Activated naive CD4-positive, alpha-beta T cell treated with anti-CD3 and anti-CD28 coated beads, Interleukin-2, amount 50 U/mL, for 24 hours (primary cell): ENCODE measurements around the gene ASB15.
"Not testable (repeated sequence)": the region's sequence is repeated elsewhere in the genome, so short reads cannot be mapped to it uniquely, and the experiment has no call there.

ENCODE experiments used
- H3K27ac Mint-ChIP-seq: one replicate; pipeline ENCODE4 v1.8.0; 2021; ENCODE audit warnings: mild to moderate bottlenecking, mixed read lengths
- H3K27me3 Mint-ChIP-seq: one replicate; pipeline ENCODE4 v1.8.0; 2021; ENCODE audit warnings: mixed read lengths
- H3K36me3 Mint-ChIP-seq: one replicate; pipeline ENCODE4 v1.8.0; 2021; ENCODE audit warnings: mixed read lengths
- H3K4me1 Mint-ChIP-seq: one replicate; pipeline ENCODE4 v1.8.0; 2021; ENCODE audit warnings: mixed read lengths
- H3K4me3 Mint-ChIP-seq: one replicate; pipeline ENCODE4 v1.8.0; 2021; ENCODE audit warnings: mild to moderate bottlenecking, mixed read lengths
- H3K9me3 Mint-ChIP-seq: one replicate; pipeline ENCODE4 v1.8.0; 2021; ENCODE audit warnings: mixed read lengths

ASB15 gene

DNA sequence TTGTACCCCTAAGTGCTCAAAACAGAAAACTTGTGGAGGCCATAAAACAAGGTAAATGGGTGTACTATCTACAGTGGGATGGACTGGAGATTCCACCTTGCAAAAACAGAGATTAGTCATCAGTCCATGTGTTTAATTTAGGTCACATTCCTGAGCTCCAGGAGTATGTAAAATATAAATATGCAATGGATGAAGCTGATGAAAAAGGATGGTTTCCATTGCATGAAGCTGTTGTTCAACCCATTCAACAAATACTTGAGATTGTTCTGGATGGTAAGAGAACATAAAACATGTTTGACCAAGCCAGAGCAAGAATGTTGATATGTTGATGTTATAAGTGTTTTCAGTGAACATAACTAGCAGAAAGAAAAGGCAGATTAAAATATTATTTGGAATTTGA, 14.6 kb downstream of the ASB15 start:
- no peaks in the 10 kb centered on the region for H3K36me3 Mint-ChIP-seq

DNA sequence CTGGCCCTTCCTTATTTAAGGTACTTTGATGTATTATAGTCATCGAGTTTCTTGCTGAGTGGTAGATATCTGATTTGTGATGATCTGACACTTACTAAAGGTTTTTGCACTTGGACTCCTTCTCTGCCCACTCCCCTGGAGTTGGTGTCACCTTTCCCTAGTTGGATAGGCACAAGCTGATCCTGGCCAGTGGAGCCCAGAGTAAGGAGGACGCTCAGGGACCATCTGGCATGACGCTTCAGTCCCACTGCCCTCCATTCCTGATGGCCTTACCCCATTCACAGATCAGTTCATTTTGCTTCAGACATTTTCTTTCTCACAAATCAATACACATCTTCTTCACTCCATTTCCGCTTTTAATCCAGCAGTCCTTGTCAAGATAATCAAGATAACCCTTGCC, 20.1 kb downstream of the ASB15 start:
- Mint-ChIP-seq H3K4me1 (no peaks in the 10 kb centered on the region), H3K9me3 (no peaks in the 10 kb centered on the region), H3K27me3 (peaks cover 7% of the 10 kb centered on the region), H3K27ac (no peak overlapping the region), H3K36me3 (no peaks in the 10 kb centered on the region), H3K4me3 (no peak overlapping the region)

More for the DNA sequence above, 14.6 kb downstream of the ASB15 start:
- Mint-ChIP-seq H3K9me3 (no peaks in the 10 kb centered on the region), H3K4me3 (no peak overlapping the region), H3K27me3 (peaks cover 15% of the 10 kb centered on the region), H3K27ac (no peak overlapping the region), H3K4me1 (no peaks in the 10 kb centered on the region)

DNA sequence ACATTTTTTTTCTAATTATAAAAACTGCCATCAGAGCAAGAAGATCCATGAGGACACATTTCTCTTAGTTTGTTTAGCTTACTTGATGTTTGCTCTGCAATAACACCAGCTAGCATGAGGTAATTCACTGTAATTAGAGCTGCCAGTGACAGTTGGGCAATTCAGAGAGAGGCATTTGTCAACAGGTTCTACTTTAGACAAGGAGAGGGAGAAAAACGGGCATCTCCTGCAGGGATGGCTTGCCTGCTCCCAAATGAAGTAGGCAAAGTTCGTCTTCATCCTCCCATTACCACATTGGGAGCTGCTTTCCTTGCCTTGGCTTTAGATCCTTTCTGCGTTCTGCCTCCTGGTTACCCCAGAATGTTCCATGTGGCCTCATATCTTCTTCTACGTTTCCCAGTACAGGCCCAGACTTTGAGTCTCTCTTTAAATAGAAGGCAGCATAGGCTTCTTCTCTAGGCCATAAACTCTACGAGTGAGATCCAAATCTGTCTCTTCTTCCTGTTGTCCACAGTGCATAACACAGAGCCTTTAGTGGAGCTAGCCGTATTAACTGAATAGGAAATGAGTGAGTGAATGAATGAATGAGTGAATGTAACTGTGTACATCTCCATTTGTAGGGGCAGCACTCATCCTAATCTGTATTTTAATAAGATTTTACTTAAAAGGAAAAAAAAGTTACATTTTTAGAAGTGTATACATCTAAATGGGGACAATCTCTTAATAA, 21.2 kb downstream of the ASB15 start:
- no peak overlapping the region for H3K4me3 Mint-ChIP-seq
- no peaks in the 10 kb centered on the region for H3K4me1 Mint-ChIP-seq
- H3K9me3 Mint-ChIP-seq, result no peaks in the 10 kb centered on the region
- no peaks in the 10 kb centered on the region for H3K36me3 Mint-ChIP-seq
- H3K27me3 Mint-ChIP-seq, result peaks cover 7% of the 10 kb centered on the region
- H3K27ac Mint-ChIP-seq, result no peak overlapping the region

DNA sequence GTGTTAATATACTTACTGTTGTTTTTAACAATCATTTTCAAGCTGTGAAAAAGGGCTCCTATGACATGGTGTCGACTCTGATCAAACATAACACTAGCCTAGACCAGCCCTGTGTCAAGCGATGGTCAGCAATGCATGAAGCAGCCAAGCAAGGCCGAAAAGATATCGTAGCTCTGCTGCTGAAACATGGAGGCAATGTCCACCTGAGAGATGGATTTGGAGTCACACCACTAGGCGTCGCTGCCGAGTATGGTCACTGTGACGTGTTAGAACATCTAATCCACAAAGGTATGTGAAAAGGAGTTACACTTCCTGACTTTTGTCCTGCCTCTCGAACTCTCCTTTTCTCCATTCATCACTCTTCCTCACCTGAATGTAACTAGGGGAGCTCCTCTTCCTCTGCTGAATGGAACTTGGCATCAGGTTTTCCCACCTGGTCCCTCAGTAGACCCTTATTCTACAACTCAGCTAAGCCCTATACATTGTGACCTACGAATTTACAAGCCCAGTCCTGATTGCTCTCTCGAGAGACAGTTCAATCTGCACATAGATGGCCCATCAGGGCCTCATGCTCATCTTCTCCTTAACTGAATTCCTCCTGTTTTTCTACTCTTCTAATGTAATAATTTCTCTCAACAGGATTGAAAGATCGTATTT, 23.0 kb downstream of the ASB15 start:
- no peaks in the 10 kb centered on the region for H3K36me3 Mint-ChIP-seq
- no peaks in the 10 kb centered on the region for H3K4me1 Mint-ChIP-seq
- no peaks in the 10 kb centered on the region for H3K9me3 Mint-ChIP-seq
- H3K4me3 Mint-ChIP-seq, result no peak overlapping the region
- no peak overlapping the region for H3K27ac Mint-ChIP-seq
- peaks cover 5% of the 10 kb centered on the region for H3K27me3 Mint-ChIP-seq

DNA sequence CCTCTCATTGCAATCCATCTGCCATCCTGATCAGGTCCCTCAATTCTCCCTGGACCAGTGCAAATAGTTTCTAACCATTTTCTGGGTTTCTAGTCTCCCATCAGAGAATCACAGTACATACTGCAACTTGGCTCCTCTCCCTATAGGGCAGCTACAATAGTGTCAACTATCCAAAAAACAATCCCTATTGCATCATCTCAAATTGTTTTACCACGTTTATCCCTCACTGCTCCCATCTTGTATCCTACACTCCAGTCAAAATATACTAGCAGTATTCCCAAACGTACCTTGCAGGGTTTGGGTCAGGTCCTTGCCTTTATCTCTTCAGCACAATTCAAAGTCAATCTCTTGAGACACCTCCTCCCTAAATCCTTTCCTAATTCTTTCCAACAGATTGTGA, 23.6 kb downstream of the ASB15 start:
- no peak overlapping the region for H3K27ac Mint-ChIP-seq

DNA sequence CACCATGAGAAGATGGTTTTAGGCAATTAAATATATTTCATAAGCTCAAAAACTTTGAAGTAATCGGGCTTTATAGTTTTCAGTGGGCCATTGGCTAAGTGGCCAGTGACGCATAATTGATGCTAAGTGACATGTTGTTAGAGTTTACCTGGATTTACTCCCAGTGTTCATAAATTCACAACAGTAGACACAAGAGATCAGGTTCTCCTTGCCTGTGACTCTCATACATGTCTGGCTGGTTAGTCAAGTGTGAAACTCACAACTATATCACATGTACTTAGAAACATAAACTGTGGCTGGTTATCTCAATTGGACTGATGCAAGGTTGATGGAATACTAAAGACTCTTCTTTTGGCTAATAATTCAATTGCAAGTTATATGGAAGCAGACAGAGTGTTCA, 26.2 kb downstream of the ASB15 start:
- no peak overlapping the region for H3K4me3 Mint-ChIP-seq
- H3K27me3 Mint-ChIP-seq, result peaks cover 4% of the 10 kb centered on the region
- no peak overlapping the region for H3K27ac Mint-ChIP-seq
- H3K4me1 Mint-ChIP-seq, result no peaks in the 10 kb centered on the region
- H3K9me3 Mint-ChIP-seq, result no peaks in the 10 kb centered on the region
- no peaks in the 10 kb centered on the region for H3K36me3 Mint-ChIP-seq

More for the DNA sequence above, 23.6 kb downstream of the ASB15 start:
- H3K9me3 Mint-ChIP-seq, result no peaks in the 10 kb centered on the region
- no peaks in the 10 kb centered on the region for H3K36me3 Mint-ChIP-seq
- no peak overlapping the region for H3K4me3 Mint-ChIP-seq
- H3K4me1 Mint-ChIP-seq, result no peaks in the 10 kb centered on the region
- H3K27me3 Mint-ChIP-seq, result peaks cover 2% of the 10 kb centered on the region

DNA sequence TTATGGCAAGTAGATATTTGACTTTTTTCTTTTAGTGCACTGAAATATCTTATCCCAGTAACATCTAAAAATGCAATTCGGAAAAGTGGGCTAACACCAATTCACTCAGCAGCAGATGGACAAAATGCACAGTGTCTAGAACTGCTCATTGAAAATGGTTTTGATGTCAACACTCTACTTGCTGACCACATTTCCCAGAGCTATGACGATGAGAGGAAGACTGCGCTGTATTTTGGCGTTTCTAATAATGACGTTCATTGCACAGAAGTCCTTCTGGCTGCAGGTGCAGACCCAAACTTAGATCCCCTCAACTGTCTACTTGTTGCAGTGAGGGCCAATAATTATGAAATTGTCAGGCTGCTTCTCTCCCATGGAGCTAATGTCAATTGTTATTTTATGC, 27.2 kb downstream of the ASB15 start:
- Mint-ChIP-seq H3K4me1 (no peaks in the 10 kb centered on the region), H3K27me3 (peaks cover 4% of the 10 kb centered on the region), H3K4me3 (no peak overlapping the region), H3K9me3 (no peaks in the 10 kb centered on the region), H3K27ac (no peak overlapping the region), H3K36me3 (no peaks in the 10 kb centered on the region)

DNA sequence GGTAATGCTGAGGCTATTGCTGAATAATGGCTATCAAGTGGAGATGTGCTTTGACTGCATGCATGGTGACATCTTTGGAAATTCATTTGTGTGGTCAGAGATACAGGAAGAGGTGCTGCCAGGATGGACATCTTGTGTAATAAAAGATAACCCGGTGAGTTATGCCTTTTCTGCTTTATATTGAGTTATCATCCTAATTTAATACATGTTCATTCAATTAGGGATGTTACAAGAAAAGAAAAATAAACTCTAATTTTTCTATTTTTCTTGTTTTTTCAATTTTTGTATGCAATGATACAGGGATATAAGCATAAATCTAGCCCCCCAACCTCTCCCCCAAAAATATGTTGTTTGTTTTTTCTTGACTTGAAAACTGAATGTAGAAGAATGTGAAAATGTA, 27.7 kb downstream of the ASB15 start:
- no peaks in the 10 kb centered on the region for H3K36me3 Mint-ChIP-seq
- no peaks in the 10 kb centered on the region for H3K4me1 Mint-ChIP-seq
- no peak overlapping the region for H3K27ac Mint-ChIP-seq
- H3K9me3 Mint-ChIP-seq, result no peaks in the 10 kb centered on the region
- H3K4me3 Mint-ChIP-seq, result no peak overlapping the region
- H3K27me3 Mint-ChIP-seq, result peaks cover 4% of the 10 kb centered on the region

DNA sequence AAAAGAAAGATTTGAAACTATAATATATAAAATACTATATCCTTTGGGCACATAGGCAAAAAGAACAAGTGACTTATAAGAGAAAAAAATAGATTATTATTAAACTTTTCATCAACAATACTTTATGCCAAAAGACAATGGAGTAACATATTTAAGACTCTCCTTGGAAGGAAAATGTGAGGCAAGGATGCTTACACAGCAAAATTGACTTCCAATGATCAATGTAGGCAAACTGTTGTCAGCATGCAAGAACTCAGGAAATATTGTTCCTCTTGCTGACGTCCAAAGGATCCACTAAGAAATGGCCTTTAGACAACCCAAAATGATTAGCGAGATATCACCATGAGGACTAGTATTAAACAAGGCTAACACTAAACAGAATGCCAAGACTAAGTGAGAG, 31.2 kb downstream of the ASB15 start:
- no peaks in the 10 kb centered on the region for H3K9me3 Mint-ChIP-seq
- peaks cover 14% of the 10 kb centered on the region for H3K27me3 Mint-ChIP-seq
- no peak overlapping the region for H3K4me3 Mint-ChIP-seq
- H3K27ac Mint-ChIP-seq, result no peak overlapping the region
- H3K4me1 Mint-ChIP-seq, result no peaks in the 10 kb centered on the region
- H3K36me3 Mint-ChIP-seq, result no peaks in the 10 kb centered on the region

DNA sequence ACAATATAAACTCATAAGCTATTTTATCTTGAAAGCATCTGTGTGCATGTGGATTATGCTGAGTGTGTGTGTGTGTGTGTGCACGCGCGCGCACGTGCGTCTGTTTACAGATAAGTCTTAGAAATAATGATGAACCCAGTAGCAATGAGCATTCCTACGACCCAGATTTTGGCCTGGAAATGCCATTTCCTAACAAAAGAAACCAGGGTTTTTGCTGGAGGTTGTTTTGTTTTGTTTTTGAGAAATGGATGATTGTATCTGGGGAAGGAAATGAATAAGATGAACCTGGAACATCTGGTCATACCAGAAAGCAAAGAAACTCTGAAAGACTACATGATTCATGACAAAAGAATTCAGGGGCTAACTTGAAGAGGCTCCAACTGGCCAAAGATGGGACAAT, 31.9 kb downstream of the ASB15 start:
- Mint-ChIP-seq H3K27me3 (peaks cover 19% of the 10 kb centered on the region), H3K36me3 (no peaks in the 10 kb centered on the region), H3K9me3 (no peaks in the 10 kb centered on the region), H3K4me3 (no peak overlapping the region), H3K27ac (no peak overlapping the region), H3K4me1 (no peaks in the 10 kb centered on the region)

DNA sequence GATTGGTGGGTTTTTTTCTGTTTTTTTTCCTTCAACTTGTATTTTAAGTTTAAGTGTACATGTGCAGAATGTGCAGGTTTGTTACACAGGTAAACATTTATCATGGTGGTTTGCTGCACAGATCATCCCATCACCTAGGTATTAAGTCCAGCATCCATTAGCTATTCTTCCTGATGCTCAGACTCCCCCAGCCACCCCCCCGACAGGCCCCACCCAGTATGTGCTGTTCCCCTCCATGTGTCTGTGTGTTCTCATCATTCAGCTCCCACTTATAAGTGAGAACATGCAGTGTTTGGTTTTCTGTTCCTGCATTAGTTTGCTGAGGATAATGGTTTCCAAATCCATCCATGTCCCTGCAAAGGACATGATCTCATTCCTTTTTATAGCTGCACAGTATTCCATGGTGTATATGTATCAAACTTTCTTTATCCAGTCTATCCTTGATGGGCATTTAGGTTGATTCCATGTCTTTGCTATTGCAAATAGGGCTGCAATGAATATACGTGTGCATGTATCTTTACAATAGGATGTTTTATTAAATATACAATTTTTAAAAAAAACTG, 32.5 kb downstream of the ASB15 start:
- H3K9me3 Mint-ChIP-seq, H3K27ac Mint-ChIP-seq, H3K4me3 Mint-ChIP-seq, H3K36me3 Mint-ChIP-seq, H3K4me1 Mint-ChIP-seq: not testable (repeated sequence)
- peaks cover 19% of the 10 kb centered on the region for H3K27me3 Mint-ChIP-seq

DNA sequence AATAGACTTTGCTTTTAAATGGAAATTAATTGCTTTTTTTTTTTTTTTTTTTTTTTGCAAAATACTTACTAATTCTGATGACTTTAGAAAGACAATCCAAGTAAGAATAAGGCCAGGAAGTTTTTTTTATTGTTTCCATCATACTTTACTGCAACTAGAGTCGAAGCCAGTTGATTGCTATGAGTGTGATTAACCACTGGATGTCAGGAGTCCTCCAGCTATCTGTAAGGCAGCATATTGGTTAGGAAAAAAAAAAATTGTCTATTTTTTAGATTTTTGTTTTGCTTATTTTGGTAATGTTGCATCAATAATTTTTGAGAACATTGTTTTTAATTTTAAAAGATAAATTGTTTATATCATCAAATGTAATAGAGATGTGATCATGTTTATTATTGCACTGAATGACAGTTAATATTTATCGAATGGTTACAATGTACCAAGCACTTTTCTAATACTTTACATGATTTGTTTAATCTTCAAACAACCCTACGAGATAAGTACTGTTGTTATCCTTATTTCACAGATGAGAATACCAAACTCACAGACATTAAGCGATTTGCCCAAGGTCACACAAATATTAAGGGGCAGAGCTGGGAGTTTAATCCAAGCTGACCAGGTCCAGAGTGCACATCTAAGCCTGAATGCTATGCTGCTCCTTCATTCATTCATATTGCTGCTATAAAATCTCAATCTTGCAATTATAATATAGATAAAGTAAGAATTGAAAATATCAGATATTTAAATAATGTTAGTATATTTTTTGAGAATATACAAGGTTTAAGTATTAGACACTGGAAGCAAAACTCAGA, 34.1 kb downstream of the ASB15 start:
- Mint-ChIP-seq H3K27ac (no peak overlapping the region), H3K4me1 (no peaks in the 10 kb centered on the region), H3K4me3 (no peak overlapping the region), H3K9me3 (no peaks in the 10 kb centered on the region), H3K36me3 (no peaks in the 10 kb centered on the region), H3K27me3 (peaks cover 22% of the 10 kb centered on the region)

DNA sequence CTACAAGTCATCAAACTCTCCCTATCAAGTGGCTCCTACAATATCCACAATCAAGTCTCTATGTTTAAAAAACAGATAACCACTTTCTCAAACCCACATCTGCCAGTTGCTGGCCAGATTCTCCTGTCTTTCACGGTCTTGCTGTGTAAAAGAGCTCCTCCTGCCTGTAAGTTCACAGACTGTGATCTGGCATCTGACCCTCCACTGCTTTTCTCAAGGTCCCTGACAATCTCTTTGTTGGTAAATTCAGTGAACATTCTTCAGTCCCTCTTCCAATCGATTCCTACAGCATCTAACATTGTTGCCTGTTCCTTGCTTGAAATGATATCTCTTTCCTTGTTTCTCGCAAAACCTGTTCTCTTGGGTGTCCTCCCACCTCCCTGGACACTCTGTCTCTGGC, 35.6 kb downstream of the ASB15 start:
- Mint-ChIP-seq H3K27ac (no peak overlapping the region), H3K4me3 (no peak overlapping the region), H3K27me3 (peaks cover 23% of the 10 kb centered on the region), H3K36me3 (no peaks in the 10 kb centered on the region), H3K9me3 (no peaks in the 10 kb centered on the region), H3K4me1 (no peaks in the 10 kb centered on the region)

DNA sequence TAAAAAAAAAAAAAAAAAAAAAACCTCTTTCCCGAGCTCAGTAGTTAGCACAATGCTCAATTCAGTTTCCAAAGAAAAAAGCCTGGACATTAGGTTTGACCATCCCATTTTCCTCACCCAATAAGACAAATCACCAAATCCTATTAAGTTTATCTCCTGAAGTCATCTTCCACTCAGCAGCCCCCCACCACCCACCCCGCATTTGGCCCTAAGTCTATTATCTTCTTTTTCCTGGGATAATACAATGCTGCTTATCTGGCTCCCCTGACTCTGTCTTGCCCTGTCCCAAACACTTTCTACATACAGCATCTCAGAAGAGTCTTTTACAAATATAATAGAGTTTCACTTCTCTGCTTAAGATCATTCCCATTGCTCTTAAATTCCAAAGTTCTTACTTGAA, 36.3 kb downstream of the ASB15 start:
- Mint-ChIP-seq H3K27ac (no peak overlapping the region), H3K36me3 (no peaks in the 10 kb centered on the region), H3K4me3 (no peak overlapping the region), H3K9me3 (no peaks in the 10 kb centered on the region), H3K4me1 (no peaks in the 10 kb centered on the region), H3K27me3 (peaks cover 23% of the 10 kb centered on the region)

DNA sequence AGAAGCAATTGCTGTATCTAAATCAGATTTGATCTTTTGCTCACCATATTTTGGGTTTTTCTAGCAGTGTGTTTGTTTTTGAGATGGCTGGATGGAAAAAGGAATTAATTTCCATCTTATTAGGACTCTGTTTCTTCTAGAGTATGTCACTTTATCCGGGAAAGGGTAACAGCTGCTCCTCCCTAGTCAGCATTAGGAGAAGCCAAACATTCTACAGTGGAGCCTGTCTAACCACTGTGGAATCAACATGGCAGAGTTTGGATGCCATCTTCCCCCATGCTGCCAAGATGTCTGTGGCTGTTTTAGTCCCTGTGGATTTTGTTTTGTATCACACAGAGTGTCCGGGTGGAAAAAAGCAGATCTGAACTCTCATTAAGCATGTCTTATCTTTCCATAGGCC, 38.0 kb downstream of the ASB15 start:
- Mint-ChIP-seq H3K9me3 (no peaks in the 10 kb centered on the region), H3K4me1 (no peaks in the 10 kb centered on the region), H3K27ac (no peak overlapping the region), H3K27me3 (peaks cover 25% of the 10 kb centered on the region), H3K4me3 (no peak overlapping the region), H3K36me3 (no peaks in the 10 kb centered on the region)

DNA sequence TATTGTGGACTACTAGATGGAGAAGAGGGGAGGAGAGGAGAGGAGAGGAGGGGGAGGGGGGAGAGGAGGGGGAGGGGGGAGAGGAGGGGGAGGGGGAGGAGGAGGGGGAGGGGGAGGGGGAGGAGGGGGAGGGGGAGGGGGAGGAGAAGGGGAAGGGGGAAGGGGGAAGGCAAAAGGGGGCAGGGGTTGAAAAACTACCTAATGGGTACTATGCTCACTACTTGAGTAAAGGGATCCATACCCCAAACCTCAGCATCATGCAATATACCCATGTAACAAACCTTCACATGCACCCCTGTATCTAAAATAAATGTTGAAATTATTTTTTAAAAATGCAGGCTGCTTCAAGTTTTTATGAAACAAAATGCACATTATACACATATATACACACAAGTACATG, 39.0 kb downstream of the ASB15 start:
- Mint-ChIP-seq H3K4me1 (no peaks in the 10 kb centered on the region), H3K36me3 (no peaks in the 10 kb centered on the region), H3K27me3 (peaks cover 28% of the 10 kb centered on the region), H3K4me3 (no peak overlapping the region), H3K9me3 (no peaks in the 10 kb centered on the region), H3K27ac (no peak overlapping the region)
